Gastrocnemius medialis (tissue), 4 donors: ENCODE measurements around the gene NOVA2. TPM values are rescaled to one million over a fixed set of nuclear protein-coding genes. Genes with fewer than 3 reads are reported as not detected.

Experiments
- ATAC-seq, 2 donors: fragments of 150-250 bp; one replicate each; pipeline ENCODE4 v1.9.1; 2016
- DNase-seq, 2 donors: peaks; one replicate each; pipeline ENCODE4 v3.0.0-alpha.2; 2019
- H3K27ac ChIP-seq, 4 donors: fragments of 200-600 bp; sonication (generic); 1 replicate in 1 of 4; 2 replicates in 3 of 4; pipeline ENCODE4 v1.5.1; 2016 to 2018; ENCODE audit warnings: mild to moderate bottlenecking in 2 of 4, moderate library complexity in 1 of 4
- H3K27me3 ChIP-seq, 3 donors: fragments of 200-600 bp; sonication (generic) in 2 of 3; 1 replicate in 1 of 3; 2 replicates in 2 of 3; pipeline versions ENCODE4 v1.5.1 to v1.6.0; 2016 to 2019; ENCODE audit warnings: mild to moderate bottlenecking in 1 of 3, moderate library complexity in 1 of 3
- H3K36me3 ChIP-seq, 2 donors: fragments of 200-600 bp; sonication (generic) in 1 of 2; one replicate each; pipeline ENCODE4 v1.5.1; 2017 to 2018
- H3K4me1 ChIP-seq, 2 donors: fragments of 200-600 bp; sonication (generic) in 1 of 2; one replicate each; pipeline ENCODE4 v1.5.1; 2016 to 2017; ENCODE audit warnings: mild to moderate bottlenecking in 2 of 2
- H3K4me3 ChIP-seq, 4 donors: fragments of 200-600 bp; sonication (generic) in 3 of 4; 1 replicate in 1 of 4; 2 replicates in 3 of 4; pipeline ENCODE4 v1.5.1; 2016 to 2019; ENCODE audit warnings: mild to moderate bottlenecking in 2 of 4
- H3K9me3 ChIP-seq, 3 donors: fragments of 200-600 bp; sonication (generic) in 2 of 3; 1 replicate in 1 of 3; 2 replicates in 2 of 3; pipeline ENCODE4 v1.5.1; 2016 to 2019
- CTCF ChIP-seq, 5 experiments: fragments of 450-650 bp in 3 of 5; fragments of 200-600 bp in 2 of 5; sonication (generic) in 2 of 5; IDR thresholded peaks in 4 of 5; conservative IDR thresholded peaks in 1 of 5; 1 replicate in 4 of 5; 2 replicates in 1 of 5; pipeline ENCODE4 v1.5.1; 2016 to 2019; ENCODE audit warnings: antibody characterized with exemption in 5 of 5, mild to moderate bottlenecking in 3 of 5, moderate library complexity in 3 of 5
- POLR2A ChIP-seq, 2 donors: fragments of 450-650 bp; IDR thresholded peaks; one replicate each; pipeline ENCODE4 v1.6.1; 2017; ENCODE audit warnings: antibody characterized with exemption in 2 of 2, mild to moderate bottlenecking in 2 of 2, moderate library complexity in 2 of 2
- in situ Hi-C, 4 donors: fragments of 200-750 bp; cut with MboI; loops; one replicate each; pipeline versions ENCODE4 v1.15.0 to v1.8.0; 2017; ENCODE audit warnings: low sequenced_read_pairs in 4 of 4
- intact Hi-C: fragments of 100-400 bp; cut with DNase I; formaldehyde crosslinking; loops from one replicate; pipeline ENCODE4 v1.15.1; 2023; ENCODE audit warnings: low total_unique reads
- total RNA-seq, 4 donors: library from RNA; depleted of rRNA; stranded (reverse); fragments of >200 nt; gene quantifications; one replicate each; pipeline versions ENCODE4 v1.1.0 to v1.2.3, GENCODE V29; 2016

NOVA2 gene
- total RNA-seq, 4 donors from 2014 or later: 0.44 to 1.1 (median 0.49) TPM

DNA sequence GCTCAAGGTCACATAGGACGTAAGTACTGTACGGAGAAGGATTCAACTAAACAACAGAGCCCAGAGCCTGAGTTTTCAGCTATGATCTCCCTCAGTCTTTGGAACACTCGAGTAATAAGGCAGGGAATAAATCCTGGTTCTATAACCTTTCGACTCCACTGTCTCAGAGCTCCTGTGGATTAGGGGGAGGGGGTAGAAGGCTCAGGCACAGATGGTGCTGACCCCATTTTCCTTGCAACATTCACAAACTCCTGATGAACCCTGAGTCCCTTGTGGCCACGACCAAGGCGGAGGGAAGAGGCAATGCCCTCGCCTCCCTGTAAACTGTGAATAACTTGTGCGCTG is 21.4 kb downstream of the NOVA2 start:
- TF ChIP-seq CTCF (IDR thresholded peaks at IDR 0.05 in 4 of 5, conservative IDR thresholded peaks at IDR 0.05 in 1 of 5): no peak
- TF ChIP-seq POLR2A (IDR thresholded peaks at IDR 0.05): no peak
- DNase-seq: no peak
- Histone ChIP-seq H3K27ac (no peak overlapping the region), H3K36me3 (no peaks in the 10 kb centered on the region), H3K27me3 (peaks cover 2 to 21% (median 5%) of the 10 kb centered on the region in 3 donors), H3K9me3 (no peaks in the 10 kb centered on the region), H3K4me3 (no peak overlapping the region), H3K4me1 (peaks cover 0 to 3% of the 10 kb centered on the region in 2 donors)
- no peak for ATAC-seq
- in situ Hi-C loops (no loop called here), intact Hi-C loops (no loop called here)

DNA sequence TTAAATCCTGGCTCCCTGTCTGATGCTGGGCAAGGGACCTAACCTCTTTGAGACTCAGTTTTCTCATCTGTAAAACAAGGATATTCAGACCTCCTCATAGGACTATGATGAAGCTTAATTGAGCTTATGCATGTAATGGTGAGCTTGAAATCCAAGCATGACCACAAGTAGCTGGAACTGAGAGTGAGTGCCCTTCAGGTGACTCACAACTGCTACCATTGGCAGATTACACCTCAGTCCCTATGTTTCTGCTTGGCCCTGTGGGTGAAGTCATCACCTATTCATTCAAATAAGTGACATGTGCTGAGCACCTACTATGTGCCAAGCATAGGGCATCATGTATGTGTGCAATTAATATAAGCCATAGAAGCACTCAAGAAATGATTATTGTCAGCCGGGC is 25.7 kb downstream of the NOVA2 start:
- DNase-seq: no peak
- H3K9me3 ChIP-seq: no peaks in the 10 kb centered on the region
- no peak overlapping the region for H3K27ac ChIP-seq
- H3K36me3 ChIP-seq: no peaks in the 10 kb centered on the region
- no peak overlapping the region for H3K4me3 ChIP-seq
- in situ Hi-C loops: no loop called here
- no peak for ATAC-seq
- TF ChIP-seq CTCF (IDR thresholded peaks at IDR 0.05 in 4 of 5, conservative IDR thresholded peaks at IDR 0.05 in 1 of 5) (no peak), POLR2A (IDR thresholded peaks at IDR 0.05) (no peak)
- H3K4me1 ChIP-seq: peaks cover 0 to under 1% of the 10 kb centered on the region in 2 donors
- H3K27me3 ChIP-seq: peaks cover 0 to 15% (median 0%) of the 10 kb centered on the region in 3 donors
- intact Hi-C loops: no loop called here

- Histone ChIP-seq H3K9me3 (no peaks in the 10 kb centered on the region), H3K4me1 (no peaks in the 10 kb centered on the region), H3K27ac (no peak overlapping the region), H3K27me3 (peaks cover 21 to 37% (median 23%) of the 10 kb centered on the region in 3 donors), H3K36me3 (no peaks in the 10 kb centered on the region), H3K4me3 (no peak overlapping the region)
- in situ Hi-C loops (no loop called here), intact Hi-C loops (no loop called here)
- DNase-seq: no peak
- no peak for ATAC-seq
- TF ChIP-seq CTCF (IDR thresholded peaks at IDR 0.05 in 4 of 5, conservative IDR thresholded peaks at IDR 0.05 in 1 of 5) (no peak), POLR2A (IDR thresholded peaks at IDR 0.05) (no peak)
These were observed 33.2 kb downstream of the NOVA2 start for GRCh38 chr19:45940515-45940805.

DNA sequence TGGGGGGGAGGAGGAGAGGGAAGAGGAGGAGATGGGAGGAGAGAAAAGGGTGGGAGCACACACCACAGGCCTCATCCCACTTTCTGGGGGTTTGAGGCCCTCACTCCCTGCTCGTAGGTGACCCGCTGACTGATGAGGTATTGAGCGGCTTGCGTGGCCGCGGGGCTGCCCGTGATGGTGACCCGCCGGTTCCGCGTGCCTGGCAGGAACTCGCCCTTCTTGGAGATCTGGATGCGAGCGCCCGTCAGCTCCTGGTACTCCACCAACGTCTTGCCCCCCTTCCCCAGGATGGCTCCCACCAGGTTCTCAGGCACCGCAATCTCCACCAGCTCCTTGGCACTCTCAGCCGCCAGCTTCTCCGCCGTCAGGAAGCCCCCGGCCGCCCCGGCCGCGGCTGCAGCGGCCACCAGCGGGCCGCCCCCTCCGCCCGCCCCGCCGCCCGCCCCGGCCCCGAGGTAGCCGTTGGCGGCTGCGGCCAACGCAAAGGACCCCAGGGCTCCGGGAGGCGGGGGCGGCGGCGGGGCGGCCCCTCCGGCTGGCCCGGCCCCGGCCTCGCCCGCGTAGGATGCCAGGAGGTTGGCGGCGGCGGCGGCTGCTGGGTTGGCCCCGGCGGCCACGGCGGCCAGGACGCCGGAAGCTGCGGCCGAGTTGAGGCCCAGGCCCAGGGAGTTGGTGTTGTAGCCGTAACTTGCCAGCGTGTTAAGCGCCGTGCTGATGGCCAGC is 33.7 kb downstream of the NOVA2 start:
- no peak overlapping the region for H3K4me3 ChIP-seq
- no peak for DNase-seq
- in situ Hi-C loops: no loop called here
- no peak for ATAC-seq
- no peak for TF ChIP-seq CTCF (IDR thresholded peaks at IDR 0.05 in 4 of 5, conservative IDR thresholded peaks at IDR 0.05 in 1 of 5)
- TF ChIP-seq POLR2A (IDR thresholded peaks at IDR 0.05): no peak
- H3K4me1 ChIP-seq: no peaks in the 10 kb centered on the region
- no peaks in the 10 kb centered on the region for H3K9me3 ChIP-seq
- intact Hi-C loops: no loop called here
- no peak overlapping the region for H3K27ac ChIP-seq
- H3K27me3 ChIP-seq: peaks cover 24 to 41% (median 28%) of the 10 kb centered on the region in 3 donors
- no peaks in the 10 kb centered on the region for H3K36me3 ChIP-seq
